Measurements from ENCODE around the gene SCYL1. TPM values are rescaled to one million over a fixed set of nuclear protein-coding genes. Genes with fewer than 3 reads are reported as not detected.
A peak's percentile ranks its signal among the peaks of the same experiment; 100 is the strongest.

The SCYL1 gene
- total RNA-seq, 1 experiment from 2014 or later: 104 TPM

DNA sequence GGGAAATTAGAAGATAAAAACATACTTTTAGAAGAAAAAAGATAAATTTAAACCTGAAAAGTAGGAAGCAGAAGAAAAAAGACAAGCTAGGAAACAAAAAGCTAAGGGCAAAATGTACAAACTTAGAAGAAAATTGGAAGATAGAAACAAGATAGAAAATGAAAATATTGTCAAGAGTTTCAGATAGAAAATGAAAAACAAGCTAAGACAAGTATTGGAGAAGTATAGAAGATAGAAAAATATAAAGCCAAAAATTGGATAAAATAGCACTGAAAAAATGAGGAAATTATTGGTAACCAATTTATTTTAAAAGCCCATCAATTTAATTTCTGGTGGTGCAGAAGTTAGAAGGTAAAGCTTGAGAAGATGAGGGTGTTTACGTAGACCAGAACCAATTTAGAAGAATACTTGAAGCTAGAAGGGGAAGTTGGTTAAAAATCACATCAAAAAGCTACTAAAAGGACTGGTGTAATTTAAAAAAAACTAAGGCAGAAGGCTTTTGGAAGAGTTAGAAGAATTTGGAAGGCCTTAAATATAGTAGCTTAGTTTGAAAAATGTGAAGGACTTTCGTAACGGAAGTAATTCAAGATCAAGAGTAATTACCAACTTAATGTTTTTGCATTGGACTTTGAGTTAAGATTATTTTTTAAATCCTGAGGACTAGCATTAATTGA is 25.0 kb upstream of the SCYL1 start:
- BruUV-seq (replicated peaks): no TSS peak
- Histone ChIP-seq H3K4me2 (ENCODE audit: low read length) (peak overlapping the region; percentile 85), H4K20me1 (ENCODE audit: insufficient read depth) (peaks cover 57% of the 10 kb centered on the region), H2AFZ (ENCODE audit: low read depth, low read length, poor library complexity, severe bottlenecking) (no peak overlapping the region), H3K4me3 (replicated peaks in 1 of 2; ENCODE audit: low read depth in 1 of 2, low read length in 2 of 2) (peak overlapping the region; percentile 57 to 79), H3K27ac (ENCODE audit: low read depth, low read length) (peak overlapping the region; percentile 98), H3K36me3 (ENCODE audit: control insufficient read depth in 1 of 2, insufficient read depth in 2 of 2, low read length in 2 of 2) (peaks cover 36 to 54% of the 10 kb centered on the region in 2 experiments), H3K4me1 (ENCODE audit: control insufficient read depth in 1 of 2, insufficient read depth in 2 of 2, low read length in 2 of 2) (peaks cover 48 to 86% of the 10 kb centered on the region in 2 experiments), H3K79me2 (ENCODE audit: insufficient read depth, low read length) (peaks cover 85% of the 10 kb centered on the region), H3K9ac (ENCODE audit: low read length) (peak overlapping the region; percentile 93), H3K9me3 (ENCODE audit: control insufficient read depth in 1 of 2, insufficient read depth in 1 of 2, low read depth in 1 of 2, low read length in 2 of 2) (no peaks in the 10 kb centered on the region), H3K9me2 (ENCODE audit: insufficient read depth) (no peaks in the 10 kb centered on the region), H3K27me3 (ENCODE audit: insufficient read depth, low read length) (no peaks in the 10 kb centered on the region)
- ChIA-PET RAD21 (ENCODE audit: low non-redundant PET in 1 of 2, low total read pairs in 2 of 2, uncharacterized antibody in 2 of 2, unreplicated experiment in 2 of 2) (interaction anchor here (0.8 to 5.1 kb wide), 3 partner anchors 23 to 28 kb away, joined by 3 to 27 read pairs (median 3); no protein-coding TSS in a partner anchor), POLR2A (interaction anchor here (0.6 to 26.7 kb wide), 36 partner anchors 8 to 185 kb away, joined by 3 to 1499 read pairs (median 4); partner anchors contain the start of genes CDC42EP2, DPF2, EHBP1L1 and NEAT1), CTCF (interaction anchor here (2.3 kb wide), 1 partner anchor 31 kb away, joined by 7 read pairs; no protein-coding TSS in a partner anchor)
- no peak for TF ChIP-seq EGR1 (IDR thresholded peaks at IDR 0.05; ENCODE audit: low read depth)
- TF ChIP-seq CBX3 (IDR thresholded peaks at IDR 0.05; ENCODE audit: low read depth): no peak
- no peak for TF ChIP-seq SRF (IDR thresholded peaks at IDR 0.05; ENCODE audit: low read depth)
- TF ChIP-seq, protein P1, sequence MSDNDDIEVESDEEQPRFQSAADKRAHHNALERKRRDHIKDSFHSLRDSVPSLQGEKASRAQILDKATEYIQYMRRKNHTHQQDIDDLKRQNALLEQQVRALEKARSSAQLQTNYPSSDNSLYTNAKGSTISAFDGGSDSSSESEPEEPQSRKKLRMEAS (IDR thresholded peaks at IDR 0.05): no peak
- no peak for TF ChIP-seq EZH2phosphoT487 (IDR thresholded peaks at IDR 0.05; ENCODE audit: borderline replicate concordance)
- TF ChIP-seq ZNF274 (IDR thresholded peaks at IDR 0.05; ENCODE audit: low read depth, low read length): no peak
- TF ChIP-seq RAD21 (IDR thresholded peaks at IDR 0.05; ENCODE audit: low read depth): no peak
- TF ChIP-seq CEBPB (IDR thresholded peaks at IDR 0.05; ENCODE audit: low read depth): no peak
- TF ChIP-seq, protein P2, sequence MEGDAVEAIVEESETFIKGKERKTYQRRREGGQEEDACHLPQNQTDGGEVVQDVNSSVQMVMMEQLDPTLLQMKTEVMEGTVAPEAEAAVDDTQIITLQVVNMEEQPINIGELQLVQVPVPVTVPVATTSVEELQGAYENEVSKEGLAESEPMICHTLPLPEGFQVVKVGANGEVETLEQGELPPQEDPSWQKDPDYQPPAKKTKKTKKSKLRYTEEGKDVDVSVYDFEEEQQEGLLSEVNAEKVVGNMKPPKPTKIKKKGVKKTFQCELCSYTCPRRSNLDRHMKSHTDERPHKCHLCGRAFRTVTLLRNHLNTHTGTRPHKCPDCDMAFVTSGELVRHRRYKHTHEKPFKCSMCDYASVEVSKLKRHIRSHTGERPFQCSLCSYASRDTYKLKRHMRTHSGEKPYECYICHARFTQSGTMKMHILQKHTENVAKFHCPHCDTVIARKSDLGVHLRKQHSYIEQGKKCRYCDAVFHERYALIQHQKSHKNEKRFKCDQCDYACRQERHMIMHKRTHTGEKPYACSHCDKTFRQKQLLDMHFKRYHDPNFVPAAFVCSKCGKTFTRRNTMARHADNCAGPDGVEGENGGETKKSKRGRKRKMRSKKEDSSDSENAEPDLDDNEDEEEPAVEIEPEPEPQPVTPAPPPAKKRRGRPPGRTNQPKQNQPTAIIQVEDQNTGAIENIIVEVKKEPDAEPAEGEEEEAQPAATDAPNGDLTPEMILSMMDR (IDR thresholded peaks at IDR 0.05 in 2 of 3, conservative IDR thresholded peaks at IDR 0.05 in 1 of 3; ENCODE audit: borderline replicate concordance in 1 of 3, insufficient read depth in 1 of 3, low read depth in 2 of 3, low read length in 2 of 3): no peak; a peak in 1 of 6 replicates
- TF ChIP-seq SP1 (IDR thresholded peaks at IDR 0.05; ENCODE audit: low read depth): no peak
- TF ChIP-seq, protein P3, sequence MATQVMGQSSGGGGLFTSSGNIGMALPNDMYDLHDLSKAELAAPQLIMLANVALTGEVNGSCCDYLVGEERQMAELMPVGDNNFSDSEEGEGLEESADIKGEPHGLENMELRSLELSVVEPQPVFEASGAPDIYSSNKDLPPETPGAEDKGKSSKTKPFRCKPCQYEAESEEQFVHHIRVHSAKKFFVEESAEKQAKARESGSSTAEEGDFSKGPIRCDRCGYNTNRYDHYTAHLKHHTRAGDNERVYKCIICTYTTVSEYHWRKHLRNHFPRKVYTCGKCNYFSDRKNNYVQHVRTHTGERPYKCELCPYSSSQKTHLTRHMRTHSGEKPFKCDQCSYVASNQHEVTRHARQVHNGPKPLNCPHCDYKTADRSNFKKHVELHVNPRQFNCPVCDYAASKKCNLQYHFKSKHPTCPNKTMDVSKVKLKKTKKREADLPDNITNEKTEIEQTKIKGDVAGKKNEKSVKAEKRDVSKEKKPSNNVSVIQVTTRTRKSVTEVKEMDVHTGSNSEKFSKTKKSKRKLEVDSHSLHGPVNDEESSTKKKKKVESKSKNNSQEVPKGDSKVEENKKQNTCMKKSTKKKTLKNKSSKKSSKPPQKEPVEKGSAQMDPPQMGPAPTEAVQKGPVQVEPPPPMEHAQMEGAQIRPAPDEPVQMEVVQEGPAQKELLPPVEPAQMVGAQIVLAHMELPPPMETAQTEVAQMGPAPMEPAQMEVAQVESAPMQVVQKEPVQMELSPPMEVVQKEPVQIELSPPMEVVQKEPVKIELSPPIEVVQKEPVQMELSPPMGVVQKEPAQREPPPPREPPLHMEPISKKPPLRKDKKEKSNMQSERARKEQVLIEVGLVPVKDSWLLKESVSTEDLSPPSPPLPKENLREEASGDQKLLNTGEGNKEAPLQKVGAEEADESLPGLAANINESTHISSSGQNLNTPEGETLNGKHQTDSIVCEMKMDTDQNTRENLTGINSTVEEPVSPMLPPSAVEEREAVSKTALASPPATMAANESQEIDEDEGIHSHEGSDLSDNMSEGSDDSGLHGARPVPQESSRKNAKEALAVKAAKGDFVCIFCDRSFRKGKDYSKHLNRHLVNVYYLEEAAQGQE (IDR thresholded peaks at IDR 0.05; ENCODE audit: low read depth): no peak
- TF ChIP-seq POLR2AphosphoS5 (IDR thresholded peaks at IDR 0.05; ENCODE audit: low read depth, low read length): no peak
- TF ChIP-seq ELF1 (IDR thresholded peaks at IDR 0.05; ENCODE audit: borderline replicate concordance, low read depth): no peak
- TF ChIP-seq ZFX (IDR thresholded peaks at IDR 0.05): no peak
- no peak for TF ChIP-seq SIN3A (IDR thresholded peaks at IDR 0.05; ENCODE audit: low read depth)
- TF ChIP-seq TCF7L2 (IDR thresholded peaks at IDR 0.05; ENCODE audit: borderline replicate concordance, extremely low read depth, insufficient read depth, insufficient read length): no peak
- TF ChIP-seq EZH2 (IDR thresholded peaks at IDR 0.05): no peak
- no peak for TF ChIP-seq YY1 (IDR thresholded peaks at IDR 0.05; ENCODE audit: extremely low read depth, insufficient replicate concordance, low read depth, low read length)
- ATAC-seq: no peak
- DNase-seq (ENCODE audit: low read depth, low spot score): no peak
- intact Hi-C loops (cut with micrococcal nuclease): loop anchor here (2.0 kb wide), 1 partner anchor 81 kb away; no protein-coding TSS in a partner anchor
